Brain microvascular endothelial cell (primary cell): ENCODE measurements around the gene GPR21.

Experiments
- DNase-seq: peaks from one replicate; pipeline ENCODE4 v3.0.0-alpha.2; 2020
- H3K27ac ChIP-seq: fragments of 250-450 bp; sonication (Bioruptor Pico); 2 replicates; pipeline ENCODE4 v1.5.1; 2020; ENCODE audit warnings: mild to moderate bottlenecking, moderate library complexity
- H3K27me3 ChIP-seq: fragments of 250-450 bp; sonication (Bioruptor Pico); replicated peaks from 2 replicates; pipeline ENCODE4 v1.5.1; 2020; ENCODE audit warnings: mild to moderate bottlenecking
- H3K36me3 ChIP-seq: fragments of 250-450 bp; sonication (Bioruptor Pico); replicated peaks from 2 replicates; pipeline ENCODE4 v1.5.1; 2020; ENCODE audit warnings: mild to moderate bottlenecking
- H3K4me3 ChIP-seq: 2 replicates; pipeline ENCODE4 v1.5.1; 2011; ENCODE audit warnings: low read depth, mild to moderate bottlenecking, control low read depth, low read length, moderate library complexity
- in situ Hi-C: cut with HindIII; loops from 2 replicates; pipeline ENCODE4 v1.10.0; 2017; ENCODE audit warnings: low sequenced_read_pairs, low pct_ligation_motif_present
- TF ChIP-seq, protein P1 (sequence below): IDR thresholded peaks from 2 replicates; pipeline ENCODE4 v1.5.1; 2011; ENCODE audit warnings: low read depth, mild to moderate bottlenecking, moderate library complexity, low read length, control low read depth, inconsistent platforms; ENCODE audit errors: missing control alignments

Gene GPR21

DNA sequence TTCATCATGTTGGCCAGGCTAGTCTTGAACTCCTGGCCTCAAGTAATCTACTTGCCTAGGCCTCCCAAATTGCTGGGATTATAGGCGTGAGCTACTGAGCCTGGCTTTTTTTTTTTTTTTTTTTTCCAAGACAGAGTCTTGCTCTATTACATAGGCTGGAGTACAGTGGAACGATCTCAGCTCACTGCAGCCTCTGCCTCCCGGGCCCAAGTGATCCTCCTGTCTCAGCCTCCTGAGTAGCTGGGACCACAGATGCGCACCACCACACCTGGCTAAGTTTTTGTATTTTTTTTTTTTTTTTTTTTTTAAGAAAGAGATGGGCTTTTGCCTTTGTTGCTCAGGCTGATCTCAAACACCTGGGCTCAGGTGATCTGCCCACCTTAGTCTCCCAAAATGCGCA, 26.2 kb upstream of the GPR21 start:
- Histone ChIP-seq H3K27me3 (no peaks in the 10 kb centered on the region), H3K36me3 (no peaks in the 10 kb centered on the region), H3K27ac (no peak overlapping the region), H3K4me3 (no peak overlapping the region)
- in situ Hi-C loops, result no loop called here
- TF ChIP-seq, protein P1, sequence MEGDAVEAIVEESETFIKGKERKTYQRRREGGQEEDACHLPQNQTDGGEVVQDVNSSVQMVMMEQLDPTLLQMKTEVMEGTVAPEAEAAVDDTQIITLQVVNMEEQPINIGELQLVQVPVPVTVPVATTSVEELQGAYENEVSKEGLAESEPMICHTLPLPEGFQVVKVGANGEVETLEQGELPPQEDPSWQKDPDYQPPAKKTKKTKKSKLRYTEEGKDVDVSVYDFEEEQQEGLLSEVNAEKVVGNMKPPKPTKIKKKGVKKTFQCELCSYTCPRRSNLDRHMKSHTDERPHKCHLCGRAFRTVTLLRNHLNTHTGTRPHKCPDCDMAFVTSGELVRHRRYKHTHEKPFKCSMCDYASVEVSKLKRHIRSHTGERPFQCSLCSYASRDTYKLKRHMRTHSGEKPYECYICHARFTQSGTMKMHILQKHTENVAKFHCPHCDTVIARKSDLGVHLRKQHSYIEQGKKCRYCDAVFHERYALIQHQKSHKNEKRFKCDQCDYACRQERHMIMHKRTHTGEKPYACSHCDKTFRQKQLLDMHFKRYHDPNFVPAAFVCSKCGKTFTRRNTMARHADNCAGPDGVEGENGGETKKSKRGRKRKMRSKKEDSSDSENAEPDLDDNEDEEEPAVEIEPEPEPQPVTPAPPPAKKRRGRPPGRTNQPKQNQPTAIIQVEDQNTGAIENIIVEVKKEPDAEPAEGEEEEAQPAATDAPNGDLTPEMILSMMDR, result no peak
- no peak for DNase-seq

DNA sequence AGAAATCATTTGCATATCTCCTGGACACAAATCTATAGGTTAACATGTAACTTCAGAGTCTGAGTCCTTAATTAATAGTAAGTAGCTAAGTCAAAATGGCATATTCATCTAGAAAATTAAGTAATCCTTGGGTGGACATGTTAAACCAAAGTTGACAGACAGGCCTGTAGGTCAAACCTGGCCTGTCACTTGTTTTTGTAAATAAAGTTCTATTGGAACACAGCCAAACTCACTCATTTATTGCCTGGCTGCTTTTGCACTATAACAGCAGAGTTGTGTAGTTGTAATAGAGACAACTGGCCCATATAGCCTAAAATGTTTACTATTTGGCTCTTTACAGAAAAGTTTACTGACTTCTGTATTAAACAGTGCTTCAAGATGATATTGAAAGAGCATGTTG, 24.6 kb upstream of the GPR21 start:
- Histone ChIP-seq H3K36me3 (no peaks in the 10 kb centered on the region), H3K4me3 (no peak overlapping the region), H3K27me3 (no peaks in the 10 kb centered on the region), H3K27ac (no peak overlapping the region)
- in situ Hi-C loops, result no loop called here
- DNase-seq, result no peak
- TF ChIP-seq, protein P1, result no peak

DNA sequence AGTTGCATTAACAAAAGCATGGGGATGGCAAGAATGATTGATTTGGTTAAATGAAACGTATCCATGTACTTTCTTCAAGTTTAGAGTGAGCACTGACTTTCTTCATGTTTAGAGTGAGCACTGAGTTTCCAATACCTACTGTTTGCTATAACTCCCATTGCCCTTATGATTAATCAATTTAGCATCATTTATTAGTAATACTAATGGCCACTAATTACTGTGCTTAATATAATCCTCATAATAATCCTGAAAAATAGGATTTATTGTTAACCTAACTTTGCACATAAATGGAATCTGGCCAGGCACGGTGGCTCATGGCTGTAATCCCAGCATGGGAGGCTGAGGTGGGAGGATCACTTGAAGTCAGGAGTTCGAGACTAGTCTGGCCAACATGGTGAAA, 22.1 kb upstream of the GPR21 start:
- TF ChIP-seq, protein P1, result no peak
- H3K36me3 ChIP-seq, result peaks cover 6% of the 10 kb centered on the region

DNA sequence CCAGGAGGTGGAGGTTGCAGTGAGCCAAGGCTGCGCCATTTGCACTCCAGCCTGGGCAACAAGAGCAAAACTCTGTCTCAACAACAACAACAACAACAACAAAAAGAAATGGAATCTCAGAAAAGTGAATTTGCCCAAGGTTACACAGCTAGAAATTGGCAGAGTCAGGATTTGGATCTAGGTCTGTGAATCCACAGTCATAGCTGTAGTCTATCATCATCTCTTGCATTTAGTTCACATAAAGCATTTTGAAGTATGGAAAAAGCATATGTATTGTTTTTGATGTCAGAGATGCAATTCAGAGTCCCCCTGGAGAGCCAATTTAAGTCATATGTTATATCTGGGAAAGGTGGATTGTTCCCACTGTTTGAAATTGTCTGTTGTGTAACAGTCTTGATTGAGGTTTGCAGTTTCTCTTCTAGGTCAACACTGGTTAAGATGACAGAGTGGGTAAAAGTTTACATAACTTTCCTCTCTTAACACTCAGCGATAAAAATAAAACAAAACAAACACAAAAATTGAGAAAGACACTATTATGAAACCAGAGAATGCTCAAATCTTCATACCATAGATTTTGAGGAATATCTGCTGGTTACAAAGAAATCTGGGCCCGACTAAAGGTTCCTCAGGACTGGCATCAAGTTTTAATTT, 21.5 kb upstream of the GPR21 start:
- Histone ChIP-seq H3K27ac (no peak overlapping the region), H3K27me3 (no peaks in the 10 kb centered on the region), H3K36me3 (peaks cover 9% of the 10 kb centered on the region), H3K4me3 (no peak overlapping the region)
- in situ Hi-C loops, result no loop called here
- TF ChIP-seq, protein P1, result no peak
- DNase-seq, result no peak

More for the DNA sequence above, 22.1 kb upstream of the GPR21 start:
- no peak overlapping the region for H3K4me3 ChIP-seq
- DNase-seq, result no peak
- in situ Hi-C loops, result no loop called here
- H3K27ac ChIP-seq, result no peak overlapping the region
- no peaks in the 10 kb centered on the region for H3K27me3 ChIP-seq

DNA sequence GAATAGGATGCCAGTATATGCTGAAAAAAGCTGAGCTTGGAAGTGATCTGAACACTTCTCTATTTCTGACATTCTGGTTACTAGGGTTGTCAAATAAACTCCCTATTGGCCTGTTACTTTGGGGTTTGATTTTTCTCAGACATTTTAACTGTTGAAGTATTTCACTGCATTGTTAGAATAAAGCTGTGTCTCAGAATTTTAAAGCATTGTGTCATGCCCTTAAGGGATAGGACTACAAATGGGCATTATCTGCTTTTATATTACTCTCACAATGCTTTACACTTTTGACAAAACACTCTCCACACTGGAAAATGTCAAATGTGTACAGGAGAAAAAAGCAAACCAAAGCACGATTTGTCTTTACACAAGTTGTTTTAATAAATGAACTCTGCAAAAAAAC, 16.8 kb upstream of the GPR21 start:
- Histone ChIP-seq H3K36me3 (peaks cover 12% of the 10 kb centered on the region), H3K27me3 (no peaks in the 10 kb centered on the region), H3K4me3 (no peak overlapping the region), H3K27ac (no peak overlapping the region)
- in situ Hi-C loops, result no loop called here
- TF ChIP-seq, protein P1, result no peak
- DNase-seq, result no peak

DNA sequence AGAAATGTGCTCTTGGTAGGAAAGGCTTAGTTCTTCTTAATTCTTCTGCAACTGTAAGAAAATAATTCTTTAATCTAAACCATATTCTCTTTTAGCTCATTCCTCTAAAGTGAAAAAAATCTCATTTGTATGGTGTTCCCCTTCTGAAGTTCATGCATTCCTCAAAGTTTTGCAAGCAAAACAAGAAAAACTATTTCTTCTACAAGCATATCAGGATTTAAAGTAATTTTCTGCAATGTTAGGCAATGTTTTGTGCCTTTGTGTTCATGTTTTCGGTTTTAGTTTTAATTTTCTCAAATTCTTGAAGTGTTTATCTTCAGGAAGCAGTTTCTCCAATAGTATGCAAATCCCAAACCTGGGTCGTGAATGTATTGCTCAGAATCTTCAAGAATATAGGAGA, 12.7 kb upstream of the GPR21 start:
- no peak for DNase-seq
- in situ Hi-C loops, result no loop called here
- Histone ChIP-seq H3K27me3 (no peaks in the 10 kb centered on the region), H3K4me3 (no peak overlapping the region), H3K36me3 (peaks cover 12% of the 10 kb centered on the region), H3K27ac (no peak overlapping the region)
- TF ChIP-seq, protein P1, result no peak
